Common myeloid progenitor, CD34-positive (primary cell): ENCODE data around the gene NELFB.

Experiments used
- CTCF ChIA-PET: fragments of 350-600 bp; sonication (Branson Sonifier 250); formaldehyde crosslinking; loops from one replicate; lab custom pipeline; 2021; ENCODE audit warnings: antibody characterized with exemption; lab: Charles Lee
- POLR2A ChIA-PET: fragments of 350-600 bp; sonication (Branson Sonifier 250); formaldehyde crosslinking; loops from one replicate; lab custom pipeline; 2021; ENCODE audit warnings: antibody characterized with exemption; lab: Charles Lee
- DNase-seq, 3 donors: peaks; one replicate each; pipeline versions ENCODE4 v3.0.0 to v3.0.0-alpha.2; 2013
- H3K27ac ChIP-seq, 2 experiments: 1 replicate in 1 of 2; 2 replicates in 1 of 2; pipeline ENCODE4 v1.7.0; 2013; ENCODE audit warnings: inconsistent platforms in 2 of 2, low read length in 2 of 2, mild to moderate bottlenecking in 2 of 2, low read depth in 1 of 2, moderate library complexity in 1 of 2; ENCODE audit not compliant: severe bottlenecking in 2 of 2, insufficient read depth in 1 of 2, poor library complexity in 1 of 2
- H3K27me3 ChIP-seq, 5 experiments: replicated peaks in 2 of 5; 1 replicate in 3 of 5; 2 replicates in 2 of 5; pipeline versions ENCODE4 v1.6.1 to v1.7.0; 2013; ENCODE audit warnings: low read length in 4 of 5, mild to moderate bottlenecking in 2 of 5, moderate library complexity in 2 of 5, inconsistent platforms in 1 of 5; ENCODE audit not compliant: insufficient read depth in 5 of 5, control insufficient read depth in 4 of 5
- H3K36me3 ChIP-seq, 4 experiments: 1 replicate in 2 of 4; 2 replicates in 2 of 4; pipeline versions ENCODE4 v1.6.1 to v1.7.0; 2013; ENCODE audit warnings: low read length in 3 of 4, control low read depth in 1 of 4, mild to moderate bottlenecking in 1 of 4; ENCODE audit not compliant: control insufficient read depth in 4 of 4, insufficient read depth in 4 of 4
- H3K4me1 ChIP-seq, 4 experiments: 1 replicate in 3 of 4; 2 replicates in 1 of 4; pipeline versions ENCODE4 v1.6.1 to v1.7.1; 2013; ENCODE audit warnings: low read length in 3 of 4, mild to moderate bottlenecking in 3 of 4, control low read depth in 1 of 4, inconsistent platforms in 1 of 4, moderate library complexity in 1 of 4; ENCODE audit not compliant: control insufficient read depth in 4 of 4, insufficient read depth in 4 of 4; ENCODE audit errors: control extremely low read depth in 1 of 4
- H3K4me3 ChIP-seq, 7 experiments: 1 replicate in 4 of 7; 2 replicates in 3 of 7; pipeline versions ENCODE4 v1.5.1 to v1.7.0; 2013; ENCODE audit warnings: mild to moderate bottlenecking in 7 of 7, low read length in 6 of 7, moderate library complexity in 6 of 7, inconsistent platforms in 2 of 7, low read depth in 2 of 7, control low read depth in 1 of 7; ENCODE audit not compliant: insufficient read depth in 4 of 7, control insufficient read depth in 1 of 7; ENCODE audit errors: extremely low read depth in 1 of 7
- H3K9me3 ChIP-seq, 5 experiments: 1 replicate in 4 of 5; 2 replicates in 1 of 5; pipeline versions ENCODE4 v1.6.1 to v1.7.1; 2013; ENCODE audit warnings: low read length in 4 of 5, mild to moderate bottlenecking in 2 of 5, inconsistent platforms in 1 of 5, low read depth in 1 of 5, moderate library complexity in 1 of 5; ENCODE audit not compliant: control insufficient read depth in 4 of 5, insufficient read depth in 2 of 5; ENCODE audit errors: control extremely low read depth in 1 of 5
- WGBS: methylation state at CpG from one replicate; pipeline ENCODE4 v1.1.5; 2013; ENCODE audit not compliant: insufficient coverage; 5-methylcytosine and 5-hydroxymethylcytosine counted together

NELFB gene

DNA sequence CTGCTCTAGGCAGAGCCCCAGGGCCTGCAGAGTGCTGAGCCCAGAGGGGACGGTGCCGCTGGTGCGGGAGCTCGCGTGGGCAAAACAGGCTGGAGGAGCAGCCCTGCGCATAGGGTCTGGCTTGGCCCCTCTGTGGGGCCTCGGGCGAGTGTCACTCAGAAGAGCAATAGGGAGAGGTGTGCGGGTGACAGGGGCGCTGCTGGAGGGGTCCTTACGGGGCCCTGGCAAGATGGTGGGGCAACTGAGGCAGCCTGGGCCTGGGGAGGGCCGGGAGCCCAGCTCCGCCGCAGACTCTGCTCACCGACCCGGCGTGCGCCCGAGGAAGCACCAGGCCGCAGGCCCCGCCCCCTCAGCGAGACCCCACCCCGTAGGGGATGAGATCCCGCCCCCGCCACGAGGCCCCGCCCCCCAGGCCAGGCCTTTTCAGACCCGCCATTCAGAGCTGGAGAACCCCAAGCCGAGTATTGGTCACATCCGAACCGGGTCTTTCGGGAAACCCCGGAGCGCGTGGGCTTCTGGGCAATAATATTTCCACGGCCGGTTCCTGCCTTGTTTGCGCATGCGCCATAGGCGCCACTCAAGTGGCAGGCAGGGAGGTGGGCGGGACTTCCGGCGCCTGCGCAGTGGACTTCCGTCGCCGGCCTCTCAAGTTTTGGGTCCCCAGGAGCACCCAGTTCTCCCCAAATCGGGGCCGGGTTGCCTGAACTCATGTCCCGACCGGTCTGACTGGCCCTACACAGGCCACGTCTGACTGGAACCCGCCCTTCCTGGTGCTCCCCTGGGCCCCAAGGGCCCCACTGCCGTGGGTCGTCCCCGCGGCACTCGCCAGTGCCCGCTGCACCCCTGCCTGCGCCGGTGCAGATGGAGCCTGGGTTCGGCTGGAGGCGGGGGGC is 31.8 kb upstream of the NELFB start:
- peaks cover 0 to 4% (median 0%) of the 10 kb centered on the region in 4 experiments for H3K36me3 ChIP-seq
- H3K4me1 ChIP-seq = peaks cover 2 to 32% (median 27%) of the 10 kb centered on the region in 4 experiments
- peak; percentile 98 to 99 (median 99) for DNase-seq
- H3K9me3 ChIP-seq = no peaks in the 10 kb centered on the region
- peak overlapping the region; percentile 54 to 83 for H3K27ac ChIP-seq
- WGBS = 0% methylated on average over 58 of the region's 63 CpGs
- H3K4me3 ChIP-seq = peak overlapping the region; percentile 48 to 93 (median 77)
- H3K27me3 ChIP-seq = peaks cover 0 to 17% (median 0%) of the 10 kb centered on the region in 5 experiments
- ChIA-PET CTCF (interaction anchor here (0.8 to 6.3 kb wide), 10 partner anchors 14 to 104 kb away, joined by 3 to 46 read pairs (median 3); partner anchors contain the start of gene LRRC26), POLR2A (interaction anchor here (0.5 to 3.7 kb wide), 7 partner anchors 14 to 499 kb away, joined by 3 to 16 read pairs (median 3); partner anchors contain the start of genes ANAPC2, SSNA1 and TUBB4B)

DNA sequence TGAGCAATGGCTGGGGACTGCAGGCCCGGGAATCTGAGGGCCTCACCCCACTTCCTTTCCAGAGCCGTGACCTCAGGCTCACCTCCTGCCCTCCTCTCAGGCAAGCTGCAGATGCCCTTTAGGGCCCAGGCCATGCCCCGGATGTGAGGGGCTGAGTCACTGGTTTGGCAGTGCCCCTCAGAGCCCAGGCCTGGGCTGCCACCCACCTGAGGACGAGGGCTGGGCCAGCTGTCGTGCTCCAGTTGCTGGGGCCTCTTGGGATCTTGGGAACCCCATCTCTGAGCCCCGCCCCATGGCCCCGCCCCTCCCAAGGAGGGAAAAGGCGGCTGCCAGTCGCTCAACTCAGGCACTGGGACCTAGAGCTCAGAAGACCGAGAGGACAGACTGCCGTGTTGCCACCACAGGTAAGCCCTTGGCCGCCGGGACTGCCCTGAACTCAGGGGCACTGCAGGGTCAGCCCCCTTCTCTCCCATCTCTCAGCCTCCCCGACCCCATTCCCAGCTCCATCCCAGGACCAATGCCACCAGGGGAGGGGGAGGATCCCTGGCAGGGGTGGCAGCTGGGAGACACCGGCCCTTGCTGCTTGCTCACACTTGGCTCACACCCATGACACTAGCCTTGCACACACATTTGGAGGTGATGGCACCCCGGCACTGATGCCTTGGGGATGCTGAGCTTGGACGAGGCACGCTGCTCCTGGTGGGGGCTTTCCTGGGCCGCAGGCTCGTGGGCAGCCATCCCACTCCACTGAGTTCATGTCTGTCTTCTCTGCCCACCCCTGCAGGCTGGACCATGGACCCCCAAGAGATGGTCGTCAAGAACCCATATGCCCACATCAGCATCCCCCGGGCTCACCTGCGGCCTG is 30.1 kb upstream of the NELFB start, which contains the start of gene CYSRT1:
Gene CYSRT1 (plus strand): TSS at position 345 of the 865 bp plus-strand sequence. CDS start 448 bp downstream, at position 793.
- ChIA-PET CTCF (interaction anchor here (1.1 to 6.3 kb wide), 7 partner anchors 12 to 105 kb away, joined by 3 to 46 read pairs (median 6); partner anchors contain the start of genes LRRC26 and SSNA1), POLR2A (interaction anchor here (0.6 to 3.7 kb wide), 3 partner anchors 15 to 36 kb away, joined by 3 to 16 read pairs (median 4); partner anchors contain the start of genes ANAPC2, SSNA1 and TUBB4B)
- peak in 2 of 3 donors; percentile 18 to 49 for DNase-seq
- peaks cover 2 to 32% (median 27%) of the 10 kb centered on the region in 4 experiments for H3K4me1 ChIP-seq
- H3K36me3 ChIP-seq = no peaks in the 10 kb centered on the region
- 42% methylated on average over 21 of the region's 23 CpGs for WGBS
- H3K9me3 ChIP-seq = no peaks in the 10 kb centered on the region
- peak within 1 kb of the TSS in 6 of 7 experiments; percentile 67 to 93 (median 80) for H3K4me3 ChIP-seq
- peak within 1 kb of the TSS in 1 of 2 experiments; percentile 83 for H3K27ac ChIP-seq
- peaks cover 0 to 34% (median 0%) of the 10 kb centered on the region in 5 experiments for H3K27me3 ChIP-seq

GRCh38 chr9:137225699-137226331 is 29.3 kb upstream of the NELFB start:
- Histone ChIP-seq H3K4me3 (no peak overlapping the region), H3K9me3 (no peaks in the 10 kb centered on the region), H3K36me3 (no peaks in the 10 kb centered on the region), H3K27ac (no peak overlapping the region), H3K27me3 (peaks cover 0 to 35% (median 0%) of the 10 kb centered on the region in 5 experiments), H3K4me1 (peaks cover 2 to 32% (median 27%) of the 10 kb centered on the region in 4 experiments)
- WGBS = 71% methylated on average over 20 of the region's 21 CpGs
- CTCF ChIA-PET = interaction anchor here (0.8 to 6.3 kb wide), 10 partner anchors 11 to 173 kb away, joined by 3 to 46 read pairs (median 8); partner anchors contain the start of genes ANAPC2, SSNA1 and TUBB4B
- POLR2A ChIA-PET = interaction anchor here (0.6 to 3.7 kb wide), 2 partner anchors 15 to 19 kb away, joined by 3 to 16 read pairs; partner anchors contain the start of gene TUBB4B
- DNase-seq = no peak

GRCh38 chr9:137226338-137227053 is 28.6 kb upstream of the NELFB start:
- no peak overlapping the region for H3K4me3 ChIP-seq
- POLR2A ChIA-PET = no interaction called here
- 79% methylated on average over 17 of the region's 18 CpGs for WGBS
- no peak for DNase-seq
- peaks cover 2 to 30% (median 25%) of the 10 kb centered on the region in 4 experiments for H3K4me1 ChIP-seq
- H3K9me3 ChIP-seq = no peaks in the 10 kb centered on the region
- H3K36me3 ChIP-seq = no peaks in the 10 kb centered on the region
- H3K27ac ChIP-seq = no peak overlapping the region
- H3K27me3 ChIP-seq = peaks cover 0 to 35% (median 0%) of the 10 kb centered on the region in 5 experiments
- CTCF ChIA-PET = interaction anchor here (0.8 to 6.3 kb wide), 15 partner anchors 10 to 174 kb away, joined by 3 to 46 read pairs (median 5); partner anchors contain the start of genes ANAPC2, NDOR1, SSNA1 and TMEM203

DNA sequence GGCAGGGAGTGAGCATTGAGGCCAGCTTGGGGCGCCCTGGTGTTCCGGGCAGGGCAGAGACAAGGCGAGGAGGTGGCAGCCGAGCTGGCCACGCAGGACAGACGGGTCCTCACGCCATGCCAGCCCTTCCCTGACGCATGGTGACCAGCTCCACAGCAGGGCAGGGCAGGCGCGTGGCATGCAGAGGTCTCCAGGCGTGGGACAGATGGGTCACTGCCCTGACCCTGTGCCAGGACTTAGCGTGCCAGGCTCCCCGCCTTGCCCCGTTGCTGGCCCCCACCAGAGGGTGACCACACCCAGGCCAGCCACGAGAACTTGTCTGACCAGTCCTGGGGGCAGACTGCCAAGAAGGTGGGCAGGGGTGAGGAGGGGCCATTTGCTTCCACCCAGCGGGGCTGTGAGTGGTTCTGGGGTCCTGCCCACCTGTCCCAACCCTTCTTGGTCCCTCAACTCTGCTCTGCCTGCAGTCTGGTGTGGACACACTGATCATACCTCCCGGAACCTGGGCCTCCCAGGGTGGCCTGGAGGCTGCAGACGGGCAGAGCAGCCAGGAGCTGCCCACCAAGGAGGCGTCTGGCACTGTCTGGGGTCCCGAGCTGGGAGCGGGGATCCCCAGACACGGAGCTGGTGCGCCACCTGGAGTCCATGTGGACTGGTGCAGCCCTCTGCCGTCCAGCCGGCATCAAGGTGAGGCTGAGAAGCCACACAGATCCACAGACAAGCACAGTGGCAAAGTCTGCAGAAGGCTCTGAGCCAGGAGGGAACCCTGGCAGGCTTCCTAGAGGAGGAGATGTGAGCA is 27.9 kb upstream of the NELFB start, which contains the start of gene RNF224:
Gene RNF224 (plus strand): TSS at position 449 of the 799 bp plus-strand sequence. CDS start 834 bp downstream, outside the sequence.
- Histone ChIP-seq H3K4me1 (peaks cover 2 to 25% (median 22%) of the 10 kb centered on the region in 4 experiments), H3K4me3 (no peak within 1 kb of the TSS), H3K27me3 (peaks cover 0 to 35% (median 0%) of the 10 kb centered on the region in 5 experiments), H3K9me3 (no peaks in the 10 kb centered on the region), H3K36me3 (no peaks in the 10 kb centered on the region), H3K27ac (no peak within 1 kb of the TSS)
- ChIA-PET CTCF (interaction anchor here (0.7 to 6.3 kb wide), 26 partner anchors 9 to 174 kb away, joined by 3 to 46 read pairs (median 4); partner anchors contain the start of genes ANAPC2, NDOR1, SSNA1 and TMEM203), POLR2A (interaction anchor here (0.6 to 1.0 kb wide), 2 partner anchors 9 to 12 kb away, joined by 3 to 5 read pairs; no protein-coding TSS in a partner anchor)
- WGBS = 38% methylated on average over 21 of the region's 25 CpGs
- DNase-seq = peak; percentile 77 to 88 (median 83)
